NCI-H748 treated with DMSO at 0.1 percent for 48 hours (cell line): ENCODE measurements around the gene SPINK8.
"Not testable (repeated sequence)": the region's sequence is repeated elsewhere in the genome, so short reads cannot be mapped to it uniquely, and the experiment has no call there.

Source experiments
- DNase-seq: peaks from one replicate; lab custom pipeline; 2025; lab: John Stamatoyannopoulos, UW

Gene SPINK8

DNA sequence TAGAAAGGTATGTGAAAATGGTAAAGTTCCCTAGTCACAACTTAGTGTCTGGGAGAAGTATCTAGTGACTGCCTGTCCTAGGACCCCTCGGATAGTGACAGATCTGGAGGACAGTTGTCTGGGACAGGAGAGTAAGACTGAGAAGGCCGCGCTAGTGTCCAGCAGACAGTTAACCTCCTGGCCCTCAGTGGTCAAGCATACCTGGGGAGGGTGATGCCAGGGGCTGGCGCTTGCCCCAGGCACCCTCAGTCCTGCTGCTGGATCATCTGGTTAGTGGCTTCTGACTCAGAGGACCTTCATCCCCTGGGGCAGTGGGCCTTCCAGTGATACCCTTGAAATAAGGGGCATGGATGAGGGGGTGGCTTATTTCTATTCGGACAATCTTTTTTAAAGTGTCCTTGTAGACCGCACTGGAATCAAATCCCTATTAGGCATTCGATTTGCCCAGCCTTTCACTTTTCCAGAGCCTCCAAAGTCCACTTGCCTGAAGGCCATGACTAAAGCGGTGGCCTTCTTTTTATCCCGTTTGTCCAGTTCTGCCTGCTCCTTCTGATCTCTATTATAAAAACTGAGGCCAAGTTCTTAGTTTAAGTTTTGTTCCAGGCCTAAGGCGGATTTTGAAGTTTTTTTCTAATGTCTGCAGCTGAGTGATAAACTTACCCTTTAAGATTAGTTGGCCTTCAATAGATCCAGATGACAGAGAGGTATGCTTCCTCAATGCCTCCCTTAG, 1.6 kb downstream of the SPINK8 start:
- not testable (repeated sequence) for DNase-seq

DNA sequence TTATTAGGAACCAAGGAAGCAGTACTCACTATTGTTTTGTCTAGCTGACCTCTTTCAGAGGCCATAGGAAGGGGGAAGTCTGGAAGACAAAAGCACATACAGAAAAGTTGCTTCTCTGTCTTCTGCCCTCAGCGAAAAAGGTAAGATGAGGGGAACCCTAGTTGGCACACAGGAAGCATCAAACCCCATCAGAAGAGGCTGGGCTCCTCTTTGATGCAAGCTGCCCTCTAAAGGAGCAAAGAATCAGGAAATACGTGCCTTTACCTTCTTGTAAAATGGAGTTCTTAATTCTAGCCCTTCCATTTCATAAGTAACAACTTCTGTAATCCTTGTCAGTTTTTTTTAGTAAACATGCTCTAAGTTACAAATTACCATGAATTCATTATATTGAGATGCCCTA, 12.5 kb downstream of the SPINK8 start:
- DNase-seq = no peak

DNA sequence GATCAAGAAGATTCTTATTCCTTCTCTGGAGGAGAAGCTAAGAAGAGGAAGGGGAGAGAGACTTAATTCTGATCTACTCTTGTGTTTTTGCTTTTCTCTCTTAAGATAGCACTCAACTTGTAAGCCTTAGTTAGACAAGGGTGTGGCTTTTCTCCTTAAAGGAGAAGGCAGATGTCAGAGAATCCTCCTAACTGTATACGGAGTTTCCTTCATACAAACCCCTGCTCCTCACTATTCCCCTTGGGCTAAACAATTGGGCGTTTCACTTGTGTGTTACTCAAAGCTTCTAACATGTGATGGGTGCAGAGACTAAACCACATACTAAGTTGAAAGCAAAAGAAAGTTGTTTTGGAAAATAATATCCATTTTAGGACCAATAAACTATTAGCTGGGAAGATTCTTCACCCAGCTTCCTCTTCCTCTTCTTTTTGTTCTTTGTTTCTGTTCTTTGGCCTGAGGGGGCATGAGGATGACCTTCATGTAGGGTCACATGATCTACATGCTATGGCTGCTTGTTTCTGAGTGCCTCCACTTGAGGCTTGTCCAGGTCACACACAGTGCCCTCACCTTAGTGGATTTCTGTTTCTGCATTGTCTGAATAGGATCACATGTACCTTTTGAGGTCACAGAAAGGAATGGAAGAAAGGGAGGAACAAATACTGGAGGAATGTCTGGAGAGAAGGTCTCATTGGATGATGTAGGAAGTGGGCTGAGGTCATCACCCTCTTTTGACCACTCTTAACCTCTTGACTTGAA, 14.6 kb downstream of the SPINK8 start:
- DNase-seq = no peak

DNA sequence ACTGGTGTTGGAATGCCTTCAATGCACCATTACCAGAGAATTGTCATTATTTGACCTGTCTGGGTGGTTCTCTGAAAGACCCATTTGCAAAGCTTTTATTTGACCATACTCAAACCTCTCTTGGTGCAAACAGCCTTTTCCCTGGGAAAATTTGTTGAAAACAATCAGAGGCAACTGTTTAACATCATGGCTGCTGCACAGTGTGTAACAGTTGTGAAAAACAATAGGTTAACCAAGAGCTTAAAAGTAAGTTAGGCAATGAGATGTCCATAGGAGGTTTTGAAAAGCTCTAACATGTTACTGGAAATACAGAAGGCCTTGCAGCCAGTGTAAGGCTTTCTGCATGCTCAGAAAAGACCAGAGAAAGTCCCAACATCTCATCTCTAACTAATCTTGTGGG, 18.9 kb downstream of the SPINK8 start:
- DNase-seq = no peak

DNA sequence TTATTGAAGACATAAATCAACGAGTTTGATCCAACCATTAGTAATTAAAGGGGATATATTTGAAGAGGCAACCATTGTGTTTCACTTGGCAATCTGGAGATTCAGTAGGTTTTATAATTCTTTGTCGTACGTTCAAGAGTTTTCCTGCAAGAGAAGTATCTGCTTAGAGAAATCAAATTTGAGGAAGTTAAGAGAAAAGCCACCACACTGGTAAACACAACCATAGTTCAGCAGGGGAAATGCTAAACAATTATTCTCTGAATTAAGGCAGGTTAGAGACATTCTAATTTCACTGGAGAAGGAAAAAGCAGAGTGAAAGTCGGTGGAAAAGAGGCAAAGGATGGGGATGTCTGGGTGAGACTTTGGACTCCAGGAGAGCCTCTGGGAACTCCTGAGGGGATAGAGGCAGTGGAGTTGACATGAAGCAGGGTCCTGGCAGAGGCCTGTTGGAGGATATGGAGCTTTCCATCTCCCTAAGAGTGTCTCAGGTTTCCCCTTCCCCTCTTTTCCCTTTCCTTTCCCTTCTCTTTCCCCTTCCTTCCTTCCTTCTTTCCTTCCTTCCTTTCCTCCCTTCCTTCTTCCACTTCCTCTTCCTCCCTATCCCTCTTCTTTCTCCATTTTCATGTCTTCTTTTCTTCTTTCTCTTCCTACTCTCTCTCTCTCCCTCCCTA, 26.5 kb downstream of the SPINK8 start:
- no peak for DNase-seq

DNA sequence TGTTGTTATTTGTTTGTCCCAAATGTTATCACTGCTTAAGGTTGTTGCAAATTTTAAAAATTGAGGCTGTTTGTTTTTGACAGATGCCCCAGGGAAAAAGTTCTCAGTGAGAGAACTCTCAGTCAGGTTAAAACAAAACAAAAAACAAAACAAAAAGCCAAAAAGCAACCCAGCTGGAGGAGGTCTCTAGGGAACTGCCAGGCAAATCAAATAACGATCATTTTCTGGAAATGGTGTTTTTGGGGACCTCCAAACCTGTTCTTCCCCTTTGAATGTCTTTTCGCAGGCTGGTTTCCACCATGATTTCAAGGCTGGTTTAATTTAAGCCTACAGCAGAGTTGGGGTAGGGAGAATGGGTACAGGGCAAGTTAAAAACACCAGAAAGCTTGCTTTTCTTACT, 27.2 kb downstream of the SPINK8 start:
- no peak for DNase-seq

DNA sequence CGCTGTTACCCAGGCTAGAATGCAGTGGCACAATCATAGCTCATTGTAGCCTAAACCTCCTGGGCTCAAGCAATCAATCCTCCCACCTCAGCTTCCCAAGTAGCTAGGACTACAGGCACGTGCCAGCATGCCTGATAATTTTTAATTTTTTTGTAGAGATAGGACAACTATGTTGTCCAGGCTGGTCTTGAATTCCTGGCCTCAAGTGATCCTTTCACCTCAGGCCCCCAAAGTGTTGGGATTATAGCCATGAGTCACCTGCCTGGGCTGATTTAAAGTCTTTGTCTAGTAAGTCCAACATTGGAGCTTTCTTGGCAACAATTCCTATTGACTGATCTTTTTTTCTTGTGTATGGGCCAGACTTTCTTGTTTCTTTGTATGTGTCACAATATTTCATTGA, 28.1 kb downstream of the SPINK8 start:
- no peak for DNase-seq

DNA sequence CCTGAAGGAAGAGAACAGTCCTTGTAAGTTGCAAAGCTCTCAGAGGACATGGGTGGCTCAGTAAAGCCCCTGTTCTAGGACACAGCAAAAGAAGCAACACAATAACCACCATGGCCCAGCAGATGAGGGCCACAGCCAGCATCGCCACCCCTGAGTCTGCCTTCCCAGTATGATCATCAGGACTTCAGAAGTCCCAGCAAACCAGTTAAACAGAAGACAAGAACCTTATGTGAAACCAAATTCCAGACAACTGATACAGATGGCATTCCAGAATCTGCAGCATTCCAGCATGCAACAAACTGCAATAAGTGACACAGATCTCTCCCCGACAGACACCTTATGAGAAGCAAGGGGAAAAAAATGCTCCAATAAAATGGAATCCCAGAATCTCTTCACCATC, 30.4 kb downstream of the SPINK8 start:
- no peak for DNase-seq

DNA sequence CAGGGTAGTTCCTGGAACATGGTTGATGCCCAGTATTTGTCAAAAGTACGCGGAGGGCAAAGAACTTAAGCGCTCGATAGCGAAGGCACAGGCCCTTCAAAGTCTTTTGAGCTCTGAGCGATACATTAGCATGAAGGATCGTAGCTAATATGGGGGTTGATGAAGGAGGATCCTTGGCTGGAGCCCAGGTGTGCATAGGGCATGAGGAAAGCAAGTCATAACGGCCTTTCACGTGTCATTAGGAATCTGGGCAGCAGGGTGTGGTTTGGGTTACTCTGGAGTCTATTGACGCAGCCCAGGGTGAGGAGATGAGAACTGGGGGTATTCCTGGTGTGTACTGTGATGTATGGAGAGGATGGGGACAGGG, 31.7 kb downstream of the SPINK8 start:
- DNase-seq = peak; percentile 14

DNA sequence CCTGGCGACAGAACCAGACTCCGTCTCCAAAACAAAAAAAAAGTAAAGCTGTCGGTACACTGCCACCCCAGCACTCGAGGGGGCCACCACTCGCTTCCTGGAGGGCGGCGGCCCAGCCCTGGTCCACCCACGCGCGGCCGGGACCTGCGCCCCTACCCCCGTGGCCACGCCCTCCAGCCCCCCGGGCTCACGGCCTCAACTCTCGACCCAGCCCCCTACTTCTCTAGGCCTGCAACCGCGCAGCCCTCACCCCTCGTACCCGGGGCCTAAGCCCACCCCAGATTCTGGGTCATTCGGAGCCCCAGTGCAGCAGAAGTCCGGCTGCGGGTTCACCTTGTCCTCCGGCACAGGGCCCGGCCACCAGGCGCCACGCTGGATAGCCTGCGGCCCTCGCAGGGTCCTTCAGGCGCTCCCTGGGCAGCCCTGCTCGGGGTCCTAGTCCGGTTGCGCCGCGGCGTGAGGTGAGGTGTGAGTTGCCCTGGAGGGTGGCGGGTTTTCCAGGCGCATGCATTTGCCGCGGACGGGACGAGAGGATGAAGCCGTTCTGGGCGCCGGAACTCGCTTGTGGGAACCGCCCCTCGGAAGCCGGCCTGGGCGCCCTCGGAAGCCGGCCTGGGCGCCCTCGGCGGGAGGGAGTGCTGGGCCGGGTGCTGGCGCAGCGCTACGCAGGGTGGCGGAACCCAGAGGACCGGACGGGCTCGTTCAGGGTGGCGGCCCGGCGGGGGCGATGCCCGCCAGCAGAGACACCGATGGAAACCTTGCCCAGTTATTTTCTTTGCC, 32.3 kb downstream of the SPINK8 start, which contains the start of gene NME6:
Gene NME6, minus strand, starts transcription at position 348 of the 780 bp plus-strand sequence.
- DNase-seq = peak; percentile 58

DNA sequence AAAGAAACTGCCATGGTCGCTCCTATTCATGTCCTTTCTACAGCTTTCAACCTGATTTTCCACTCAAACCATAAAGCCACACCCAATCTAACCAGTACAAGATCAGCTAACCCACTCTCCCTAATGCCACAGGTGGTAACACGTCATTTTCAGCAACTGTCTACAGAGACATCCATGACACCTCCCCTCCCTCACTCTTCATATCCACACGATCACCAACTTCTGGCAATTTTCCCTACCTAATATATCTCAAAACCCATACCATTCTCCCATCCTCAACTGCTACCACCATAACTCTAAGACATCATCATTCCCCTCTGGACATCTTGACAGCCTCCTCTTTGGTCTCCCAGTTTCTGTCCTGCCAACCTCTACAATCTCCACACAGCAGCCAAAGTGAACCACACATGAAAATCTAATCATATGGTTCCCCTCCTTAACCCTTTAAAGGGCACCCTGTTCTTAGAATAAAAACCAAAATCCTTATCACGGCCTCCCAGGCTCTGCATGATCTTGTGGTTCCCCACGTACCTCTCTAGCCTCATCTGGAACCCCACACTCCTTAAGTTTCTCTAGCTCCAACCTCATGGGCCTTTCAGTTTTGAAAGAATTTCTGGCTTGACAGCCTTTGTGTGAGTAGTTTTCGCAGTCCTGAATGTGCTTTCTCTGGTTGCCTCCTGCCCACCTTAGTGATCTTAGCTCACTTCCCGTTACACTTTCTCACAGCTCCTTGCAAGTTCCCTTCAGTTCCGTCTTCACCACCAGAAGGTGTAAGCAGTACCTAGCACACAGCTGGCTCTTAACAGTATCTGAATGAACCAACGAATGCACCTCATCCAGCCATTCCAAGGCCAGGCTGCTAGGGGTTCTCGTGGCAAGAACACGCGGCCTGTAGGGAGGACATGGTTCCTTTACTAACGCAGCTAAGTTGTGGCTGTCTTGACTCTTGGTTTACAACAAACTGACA, 33.4 kb downstream of the SPINK8 start:
- no peak for DNase-seq

DNA sequence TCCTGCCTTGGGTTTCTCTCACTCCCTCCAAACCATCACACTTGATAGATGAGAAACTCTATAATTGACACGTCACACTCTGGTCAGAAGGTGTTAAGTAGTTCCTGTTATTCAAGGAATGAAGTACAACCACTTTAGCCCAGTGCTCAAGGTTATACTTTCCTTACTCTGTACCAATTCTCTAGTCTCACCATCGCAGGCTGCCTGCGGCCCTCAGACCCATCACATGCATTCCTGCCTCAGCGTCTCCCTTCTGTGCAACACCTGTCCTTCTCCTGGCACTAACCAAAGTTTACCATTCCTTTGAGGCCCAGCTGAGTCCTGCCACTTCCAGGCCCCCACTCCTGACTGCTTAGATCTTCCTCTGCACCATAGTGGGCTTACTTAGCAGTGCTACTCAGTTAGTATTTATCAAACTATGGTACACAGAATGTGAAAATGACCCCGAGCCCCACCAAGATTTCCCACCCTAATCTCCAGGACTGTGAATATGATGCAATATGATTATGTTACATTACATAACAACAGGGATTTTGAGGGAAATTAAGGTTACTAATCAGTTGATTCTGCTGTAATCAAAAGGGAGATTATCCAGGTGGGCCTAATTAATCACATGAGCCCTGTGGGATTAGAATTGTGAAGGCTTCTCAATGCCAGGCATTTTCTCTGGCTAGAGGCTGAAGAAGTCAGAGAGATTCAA, 36.2 kb downstream of the SPINK8 start:
- DNase-seq = no peak

DNA sequence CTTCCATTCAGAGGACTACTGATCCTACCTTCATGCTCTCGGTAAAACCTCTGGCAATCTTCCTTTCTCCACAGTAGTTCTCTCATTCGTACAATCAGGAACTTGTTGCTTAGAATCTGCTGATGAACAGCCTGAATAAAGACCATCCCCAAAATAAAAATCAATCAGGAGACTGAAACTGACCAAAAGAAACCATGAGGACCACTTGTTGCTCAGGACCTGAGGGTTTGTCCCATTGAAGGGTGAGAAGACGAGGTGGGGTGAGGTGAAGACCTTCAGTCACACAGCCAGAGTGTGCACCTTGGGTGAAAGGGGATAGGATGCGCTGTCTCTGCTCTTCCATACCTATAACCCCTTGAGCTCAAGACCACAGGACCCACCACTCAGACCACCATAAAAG, 36.8 kb downstream of the SPINK8 start:
- no peak for DNase-seq

DNA sequence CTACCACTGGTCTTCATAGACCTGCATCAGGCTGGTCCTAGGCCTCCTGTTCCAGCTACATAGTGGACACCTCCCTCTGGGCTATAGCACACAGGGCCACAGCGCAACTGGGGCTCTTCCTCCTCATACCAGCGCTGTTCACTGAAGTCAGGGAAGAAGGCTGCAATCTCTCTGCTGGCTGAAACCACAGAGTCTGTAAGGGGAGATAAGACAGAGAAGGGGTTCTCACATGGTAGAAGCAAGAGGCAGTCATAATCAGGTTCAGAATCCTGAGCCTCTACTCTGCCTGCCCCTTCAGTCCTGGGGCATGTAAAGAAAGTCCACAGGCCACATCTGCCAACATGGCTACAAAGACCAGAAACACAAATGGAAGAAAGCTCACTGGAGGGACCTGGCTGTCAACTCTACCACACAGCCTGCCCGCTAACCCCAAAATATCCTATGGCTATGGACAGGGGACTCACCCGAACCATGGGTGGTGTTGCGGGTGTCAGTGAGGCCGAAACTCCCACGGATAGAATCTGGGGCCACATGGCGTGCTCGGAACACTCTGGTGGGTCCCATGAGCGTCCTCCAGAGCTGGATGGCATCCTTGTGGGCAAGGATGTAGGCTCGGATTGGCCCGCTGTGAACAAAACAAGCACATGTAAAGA, 38.7 kb downstream of the SPINK8 start:
- DNase-seq = no peak

DNA sequence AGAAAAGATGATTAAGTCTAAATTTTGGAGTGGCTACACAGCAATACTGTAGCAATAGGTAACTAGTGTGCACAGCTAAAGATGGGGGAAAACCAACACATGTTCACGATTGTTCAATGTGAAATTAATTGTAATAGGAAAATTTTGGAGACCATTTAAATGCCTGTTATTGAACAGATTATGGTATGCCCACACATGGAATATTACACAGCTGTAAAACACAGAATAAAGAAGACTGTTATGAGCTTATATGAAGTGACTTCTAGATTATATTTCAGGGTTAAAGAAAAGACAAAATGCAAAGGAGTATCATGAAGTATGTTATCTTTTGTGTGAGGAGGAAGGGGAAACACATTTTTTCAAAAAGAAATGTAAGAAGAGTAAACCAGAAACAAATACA, 43.8 kb downstream of the SPINK8 start:
- no peak for DNase-seq

DNA sequence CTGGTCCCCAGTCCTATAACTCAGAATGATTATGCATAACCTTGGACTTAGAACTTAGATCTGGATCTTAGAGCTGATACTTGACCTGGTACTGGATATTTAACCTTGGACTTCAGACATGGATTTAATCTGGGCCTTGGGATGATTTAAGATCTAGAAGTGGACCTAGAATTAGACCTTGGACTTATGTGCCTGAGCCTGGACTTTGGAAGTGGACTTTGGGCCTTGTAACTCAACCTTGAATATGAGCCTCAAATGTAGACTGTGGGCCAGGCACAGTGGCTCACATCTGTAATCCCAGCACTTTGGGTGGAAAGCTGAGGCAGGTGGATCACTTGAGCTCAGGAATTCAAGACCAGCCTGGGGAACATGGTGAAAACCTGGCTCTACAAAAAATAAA, 46.4 kb downstream of the SPINK8 start:
- DNase-seq = no peak

DNA sequence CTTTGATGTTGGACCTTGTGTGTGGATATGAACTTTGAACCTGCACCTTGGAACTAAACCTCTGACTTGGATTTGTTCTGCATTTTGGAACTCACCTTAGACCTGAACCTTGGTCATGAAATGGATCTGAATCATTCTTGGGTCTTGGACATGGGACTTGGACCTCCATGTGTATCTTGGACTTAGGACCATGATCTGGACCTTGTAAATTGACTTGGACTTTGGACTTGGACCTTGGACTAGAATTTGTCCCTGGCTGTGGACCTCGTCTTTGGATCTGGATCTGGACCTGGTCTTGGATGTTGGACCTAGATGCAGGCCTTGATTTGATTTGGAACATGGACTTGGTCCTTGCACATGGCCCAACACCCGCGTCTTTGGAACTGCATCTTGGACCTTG, 47.2 kb downstream of the SPINK8 start:
- no peak for DNase-seq

DNA sequence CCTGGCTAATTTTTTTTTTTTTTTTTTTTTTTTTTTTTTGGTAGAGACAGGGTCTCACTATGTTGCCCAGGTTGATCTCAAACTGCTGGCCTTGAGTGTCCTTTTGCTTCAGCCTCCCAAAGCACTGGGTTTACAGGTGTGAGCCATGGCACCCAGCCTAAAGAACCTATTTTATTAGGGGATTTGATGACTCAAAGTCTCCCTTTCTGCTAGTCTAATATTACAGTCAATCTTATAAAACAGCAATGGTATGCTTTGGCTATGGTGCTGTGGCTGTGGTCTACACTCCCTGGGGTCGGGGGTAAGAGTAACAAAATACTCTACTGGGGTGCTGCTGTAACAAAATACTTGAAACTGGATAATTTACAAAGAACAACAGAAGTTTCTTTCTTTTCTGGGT, 47.8 kb downstream of the SPINK8 start:
- no peak for DNase-seq

DNA sequence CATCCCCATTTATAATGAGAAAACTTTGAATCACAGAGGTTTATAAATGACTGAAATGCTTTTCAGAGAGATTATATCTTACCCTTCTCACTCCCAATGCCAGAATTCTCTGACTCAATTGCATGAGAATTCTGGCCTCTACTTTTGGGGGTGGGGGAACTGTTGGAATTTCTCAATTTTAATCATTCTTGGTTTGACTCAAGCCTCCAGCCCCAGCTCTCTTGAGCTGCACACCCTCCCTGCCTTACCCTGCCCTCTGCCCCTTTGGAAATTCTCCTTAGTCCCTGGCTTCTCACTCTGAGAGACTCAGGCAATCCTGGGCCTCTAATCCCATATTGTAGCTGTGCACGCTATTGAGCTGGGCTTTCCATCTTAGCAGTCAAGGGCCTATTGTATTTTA, 48.3 kb downstream of the SPINK8 start:
- no peak for DNase-seq

DNA sequence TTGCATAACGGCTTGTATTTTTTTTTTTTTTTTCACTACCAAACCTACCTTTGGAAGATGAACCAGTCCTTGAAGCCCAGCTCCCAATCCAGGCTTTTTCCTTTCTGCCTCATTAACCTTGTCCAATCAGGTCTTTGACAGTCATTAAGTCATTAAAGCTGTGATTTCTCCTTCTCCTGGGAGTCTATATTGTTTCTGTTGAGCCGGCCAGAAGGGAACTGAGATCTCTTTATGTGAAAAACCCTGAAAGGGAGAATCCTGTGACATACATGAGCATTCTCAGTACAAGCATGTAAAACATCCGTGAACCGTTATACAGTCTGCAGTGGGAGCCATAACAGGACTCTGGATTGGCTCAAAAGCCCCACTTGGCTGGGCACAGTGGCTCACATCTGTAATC, 52.6 kb downstream of the SPINK8 start:
- no peak for DNase-seq
